G401.6 (cell line): ENCODE data around the gene ZNF516.
"Not testable (repeated sequence)": the region's sequence is repeated elsewhere in the genome, so short reads cannot be mapped to it uniquely, and the experiment has no call there.

Source experiments
- FAIRE-seq: peaks from 2 replicates; lab custom pipeline; 2012; peaks lifted over from hg19 to GRCh38; lab: Jason Lieb, UNC

ZNF516 gene

GRCh38 chr18:76490670-76491472 lies 4.2 kb downstream of the ZNF516 start:
- no peak for FAIRE-seq

DNA sequence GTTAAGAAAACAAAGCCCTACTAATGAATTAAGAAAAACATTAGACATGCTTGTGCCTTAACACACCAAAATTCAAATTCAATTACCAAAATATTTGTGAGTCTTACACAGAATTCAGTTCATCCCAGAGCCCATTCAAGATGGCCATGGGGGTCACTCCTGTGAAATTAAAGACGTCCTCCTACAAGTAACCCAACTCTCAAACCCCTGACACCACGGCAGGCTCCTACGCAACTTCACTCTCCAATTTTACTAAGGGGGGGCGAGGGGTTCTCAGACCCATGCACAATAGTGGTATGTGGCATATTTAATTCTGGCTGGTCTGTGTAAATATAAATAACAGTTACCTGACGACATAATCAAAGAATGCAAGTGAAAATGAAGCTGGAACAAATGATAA lies 5.0 kb downstream of the ZNF516 start:
- no peak for FAIRE-seq

DNA sequence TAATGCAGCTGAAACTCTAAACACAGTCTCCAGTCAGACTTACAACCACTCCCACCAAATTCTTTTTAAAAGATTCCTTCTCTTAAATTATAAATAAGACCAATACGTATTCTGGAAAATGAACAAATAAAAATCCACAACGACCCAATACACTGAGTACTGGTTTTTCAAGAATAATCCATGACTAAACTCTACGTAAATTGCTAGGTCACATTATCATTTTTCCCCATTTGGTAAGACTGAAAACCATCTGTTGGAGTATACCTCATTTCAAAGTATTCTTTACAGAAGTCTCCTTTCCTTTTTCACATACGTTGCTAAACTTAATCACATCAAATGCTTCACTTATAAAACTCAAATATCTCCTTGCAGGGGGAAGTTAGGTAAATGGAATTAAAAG lies 6.0 kb downstream of the ZNF516 start:
- FAIRE-seq = no peak

GRCh38 chr18:76488190-76488589 lies 6.9 kb downstream of the ZNF516 start:
- no peak for FAIRE-seq

- no peak for FAIRE-seq
These were observed 7.3 kb downstream of the ZNF516 start for GRCh38 chr18:76487782-76488181.

DNA sequence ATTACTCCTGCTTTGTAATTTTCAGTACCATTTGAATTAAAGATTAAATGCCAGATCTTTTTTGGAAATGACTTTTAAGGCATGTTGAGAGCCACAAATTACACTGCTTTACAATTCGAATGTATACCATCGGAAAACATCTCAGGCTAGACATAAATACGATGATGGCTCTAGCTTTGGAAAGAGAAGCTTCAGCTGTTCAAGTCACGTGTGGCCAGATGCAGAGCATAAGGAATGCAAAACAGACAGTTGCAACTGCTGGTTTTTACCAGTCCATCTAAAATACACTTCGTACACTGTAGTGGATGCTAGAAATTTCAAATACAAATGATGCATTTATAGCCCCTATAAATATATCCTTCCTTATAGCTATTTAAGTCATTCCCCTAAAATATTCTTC lies 8.0 kb downstream of the ZNF516 start:
- no peak for FAIRE-seq

DNA sequence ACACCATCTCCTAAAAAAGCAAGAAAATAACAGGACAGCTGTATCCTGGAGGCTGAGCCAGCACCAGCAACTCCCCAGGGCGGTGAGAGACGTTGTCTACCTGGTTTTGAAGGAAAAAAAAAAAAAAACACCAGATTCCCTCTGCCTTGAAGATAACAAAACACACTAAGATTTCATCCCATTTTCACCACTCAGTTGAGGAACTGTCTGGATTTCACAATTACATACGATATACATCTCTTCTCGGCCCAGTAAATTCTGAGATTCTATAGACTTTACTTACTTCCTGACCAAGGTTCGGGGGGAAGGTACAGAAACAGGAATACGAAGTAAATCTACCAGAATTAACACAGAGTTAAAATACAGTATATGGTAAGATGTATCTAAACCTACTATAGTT lies 8.5 kb downstream of the ZNF516 start:
- no peak for FAIRE-seq

DNA sequence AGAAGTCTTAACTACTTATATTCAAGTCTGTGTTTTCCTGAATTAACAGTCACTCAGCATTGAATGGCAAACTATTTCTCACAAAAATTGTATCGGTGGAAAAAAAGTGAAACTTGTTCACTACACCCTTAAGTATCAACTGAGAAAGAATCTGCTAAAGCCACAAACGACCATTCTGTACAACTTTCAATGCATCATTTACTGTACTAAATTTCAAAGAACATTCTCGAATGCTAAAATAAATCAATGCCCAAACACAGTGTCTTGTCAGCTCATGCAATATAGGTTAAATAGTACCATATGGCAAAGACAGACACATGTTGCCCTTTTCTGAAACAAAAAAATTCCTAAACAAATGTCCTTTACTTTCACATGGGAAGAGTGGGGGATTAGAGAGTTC lies 9.0 kb downstream of the ZNF516 start:
- no peak for FAIRE-seq

DNA sequence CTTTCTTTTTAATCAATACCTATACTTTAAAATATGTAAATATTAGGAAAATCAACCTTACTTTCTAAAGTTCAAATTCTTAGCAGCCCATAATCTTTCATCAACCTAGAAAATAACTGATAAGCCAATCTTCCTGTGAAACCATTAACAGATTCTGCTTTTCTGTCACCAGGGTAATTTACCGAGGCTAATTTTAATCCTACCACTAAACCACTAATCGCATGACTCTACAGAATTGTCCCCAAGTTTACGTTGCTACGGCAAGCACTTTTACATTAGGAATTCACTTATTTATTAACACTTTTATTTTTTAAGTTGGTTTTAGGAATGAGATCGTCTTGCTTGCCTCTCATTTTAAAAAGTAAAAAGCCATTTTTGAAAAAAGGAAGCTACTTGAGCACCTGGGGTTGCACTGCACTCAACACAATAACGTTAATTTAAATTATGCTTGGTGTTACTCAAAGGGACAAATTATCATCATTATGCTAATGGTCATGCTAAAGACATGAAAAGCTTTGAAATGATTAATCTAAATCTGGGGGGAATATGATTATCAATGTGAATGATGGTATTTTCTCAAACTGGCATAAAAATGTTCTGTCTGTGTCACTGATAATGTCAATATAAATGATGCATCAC lies 10.2 kb downstream of the ZNF516 start:
- FAIRE-seq = no peak

DNA sequence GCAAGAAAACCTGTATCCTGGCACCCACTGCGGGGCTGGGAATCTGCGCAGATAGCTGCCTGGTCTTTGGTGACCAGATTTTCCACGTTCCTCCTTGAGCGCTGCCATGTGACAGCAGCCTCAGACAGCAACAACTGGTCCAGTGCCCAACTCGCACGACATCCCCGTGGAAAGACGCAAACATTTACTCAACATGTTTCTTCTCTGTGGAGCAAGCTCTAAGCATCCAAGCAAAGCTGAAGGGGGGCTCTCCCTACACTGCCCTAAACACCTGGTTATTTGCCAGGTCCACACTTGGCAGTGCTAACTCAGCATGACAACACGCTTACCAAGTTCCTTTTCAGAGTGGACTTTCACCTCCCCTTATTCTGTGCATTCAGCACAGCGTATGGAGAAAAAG lies 11.3 kb downstream of the ZNF516 start:
- no peak for FAIRE-seq

DNA sequence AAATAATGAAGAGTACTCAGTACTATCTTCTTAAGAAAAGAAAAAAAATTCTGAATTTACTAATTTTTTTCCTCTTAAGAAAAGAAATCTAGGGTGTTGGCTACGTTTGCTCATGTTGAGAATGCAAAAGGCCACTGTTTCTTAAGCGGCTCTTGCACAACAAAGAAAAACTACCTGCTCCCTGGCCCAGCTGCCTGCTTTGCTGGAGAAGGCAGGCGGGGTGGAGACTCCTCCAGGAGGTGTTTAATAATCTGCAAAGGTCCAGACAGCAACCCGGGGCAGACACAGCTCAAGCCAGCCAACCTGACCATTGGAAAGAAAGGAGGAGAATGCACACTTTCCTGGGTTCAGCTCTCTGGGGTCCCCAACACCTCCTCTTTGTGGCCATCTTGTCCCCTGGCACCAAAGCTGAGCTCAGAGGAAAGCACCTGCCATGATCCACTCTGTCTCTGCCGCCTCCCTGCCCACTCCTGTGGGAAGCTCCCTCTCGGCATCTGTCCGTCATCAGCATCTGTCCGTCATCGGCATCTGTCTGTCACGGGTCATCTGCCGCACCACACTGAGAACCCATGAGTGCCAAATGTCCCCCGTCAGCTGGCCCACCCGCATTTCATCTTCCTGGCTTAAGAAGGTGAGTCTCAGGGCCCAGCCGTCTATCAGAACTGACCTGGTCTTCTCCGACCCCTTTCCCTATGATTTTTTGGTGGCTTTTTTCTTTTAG lies 11.9 kb downstream of the ZNF516 start:
- no peak for FAIRE-seq

DNA sequence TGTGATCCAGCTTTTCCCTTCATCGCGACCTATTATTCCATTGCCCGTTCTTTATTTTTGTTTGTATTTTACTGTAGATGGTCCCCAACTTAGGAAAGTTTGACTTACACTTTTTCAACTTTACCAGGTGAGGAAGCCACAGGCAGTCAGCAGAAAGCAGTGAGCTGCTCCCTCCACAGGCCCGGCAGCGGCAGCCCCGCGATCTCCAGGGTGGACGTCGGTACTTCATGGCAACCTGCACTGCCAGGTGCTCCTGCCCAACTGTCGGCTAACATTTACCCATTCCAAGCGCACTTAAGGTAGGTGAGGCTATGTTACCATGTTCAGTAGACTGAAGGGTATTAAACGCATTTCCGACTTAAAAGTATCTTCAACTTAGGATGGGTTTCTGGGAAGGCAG lies 12.8 kb downstream of the ZNF516 start:
- no peak for FAIRE-seq

- FAIRE-seq = no peak
These were observed 14.1 kb downstream of the ZNF516 start for GRCh38 chr18:76480913-76481312.

DNA sequence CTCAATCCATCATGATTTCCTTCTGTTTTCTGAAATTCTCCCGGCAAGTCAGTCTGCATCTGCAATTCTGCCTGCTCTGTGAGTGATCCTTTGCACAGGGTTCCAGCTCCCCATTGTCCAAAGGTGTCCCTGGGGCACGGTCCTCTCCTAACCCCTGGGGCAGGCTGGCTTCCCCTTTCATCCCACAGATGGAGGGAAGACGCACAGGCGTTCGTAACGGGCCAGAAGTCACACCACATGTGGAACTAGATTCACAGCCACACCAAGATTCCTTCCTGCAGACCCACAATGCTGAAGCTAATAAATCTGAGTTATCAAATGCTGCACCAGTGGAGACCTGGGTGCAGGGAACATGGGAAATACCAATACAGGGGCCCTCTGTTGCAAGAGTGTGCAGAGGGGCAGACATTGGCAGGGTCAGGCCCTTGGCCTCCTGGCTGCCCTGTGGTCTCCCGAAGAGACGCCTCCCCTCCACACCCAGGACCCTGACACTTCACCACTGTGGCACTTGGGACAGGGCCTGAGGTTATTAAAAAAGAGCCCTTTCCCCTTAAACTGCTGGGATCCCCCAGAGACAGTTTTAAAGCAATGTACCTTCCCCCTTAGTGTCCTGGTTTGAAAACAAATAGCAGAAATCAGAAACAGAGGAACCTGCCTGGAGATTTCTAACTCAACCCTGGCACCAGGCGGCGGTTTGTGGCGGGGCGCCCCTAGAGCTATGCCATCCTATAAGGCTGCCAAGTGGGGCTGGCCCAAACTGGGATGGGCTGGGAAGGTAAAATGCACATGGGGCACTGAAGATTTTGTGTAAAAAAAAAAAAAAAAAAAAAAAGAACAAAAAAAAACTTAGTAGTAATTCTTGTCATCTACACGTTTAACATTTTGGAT lies 15.4 kb downstream of the ZNF516 start:
- no peak for FAIRE-seq

GRCh38 chr18:76476665-76477561 lies 18.1 kb downstream of the ZNF516 start:
- FAIRE-seq = no peak

DNA sequence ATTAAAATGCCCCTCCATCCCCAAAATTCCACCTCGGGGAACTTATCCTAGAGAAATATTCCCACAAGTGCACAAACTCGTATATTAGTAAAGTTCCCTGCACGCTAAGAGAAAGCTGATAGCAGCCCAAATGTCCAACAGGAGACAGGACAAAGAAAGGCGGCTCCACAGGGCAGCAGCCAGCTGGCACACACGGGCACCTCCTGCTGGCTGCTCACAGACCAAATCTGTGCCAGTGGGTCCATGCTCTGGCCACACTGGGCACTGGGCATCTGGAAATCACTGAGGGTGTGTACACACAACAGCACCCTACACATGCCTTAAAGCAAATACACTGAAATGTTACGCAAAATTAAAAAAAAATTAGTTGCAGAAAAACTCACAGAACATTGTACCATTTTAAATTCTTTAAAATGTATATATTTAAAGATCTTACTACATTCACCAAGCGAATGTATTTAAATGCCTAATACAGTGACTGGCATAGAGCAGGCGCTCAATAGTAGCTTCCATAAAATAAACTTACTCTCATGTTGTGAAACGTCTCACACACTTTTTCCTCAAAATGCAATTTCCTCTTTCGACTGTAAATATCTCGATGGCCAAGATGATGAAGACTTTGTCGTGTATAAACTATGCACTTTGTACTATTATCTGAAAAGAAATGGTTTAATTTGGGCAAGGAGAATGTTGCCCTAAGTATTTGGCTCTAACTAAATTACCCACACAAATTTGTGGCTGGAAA lies 19.4 kb downstream of the ZNF516 start:
- FAIRE-seq = no peak

GRCh38 chr18:76474824-76475223 lies 20.2 kb downstream of the ZNF516 start:
- no peak for FAIRE-seq

GRCh38 chr18:76473521-76473920 lies 21.5 kb downstream of the ZNF516 start:
- not testable (repeated sequence) for FAIRE-seq

GRCh38 chr18:76472829-76473228 lies 22.2 kb downstream of the ZNF516 start:
- no peak for FAIRE-seq

DNA sequence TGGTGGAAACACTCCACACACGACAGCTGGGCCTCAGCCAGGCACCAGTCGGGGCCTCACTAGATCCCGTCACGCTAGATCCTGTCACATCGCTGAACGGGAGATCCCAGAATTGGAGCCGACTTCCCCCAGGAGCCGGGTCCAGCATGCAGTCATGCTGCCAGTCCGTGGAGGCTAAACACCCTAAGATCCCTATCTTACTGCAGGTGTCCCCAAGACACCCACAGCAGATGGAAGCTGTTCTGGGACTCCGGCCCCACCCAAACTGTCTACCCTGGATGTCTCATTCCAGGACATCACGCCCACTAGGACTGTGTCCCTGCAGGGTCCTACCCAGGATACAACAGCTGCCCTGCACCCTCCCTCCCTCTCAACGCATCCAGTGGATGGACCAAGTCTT lies 23.4 kb downstream of the ZNF516 start:
- no peak for FAIRE-seq
